HepG2 (cell line): ENCODE measurements around the gene EHD1. TPM values are rescaled to one million over a fixed set of nuclear protein-coding genes. Genes with fewer than 3 reads are reported as not detected.

Experiments
- AGO1 ChIP-seq: fragments of 200-400 bp; formaldehyde crosslinking; IDR thresholded peaks from 2 replicates; pipeline ENCODE4 v1.6.1; 2017; ENCODE audit warnings: mild to moderate bottlenecking, low read depth, low read length, moderate library complexity; ENCODE audit not compliant: poor library complexity, severe bottlenecking
- GATA4 ChIP-seq: sonication (generic); IDR thresholded peaks from 2 replicates; pipeline ENCODE4 v1.6.1; 2016; ENCODE audit warnings: antibody characterized with exemption, low read depth, borderline replicate concordance
- HHEX ChIP-seq: IDR thresholded peaks from 2 replicates; pipeline ENCODE4 v1.6.1; 2016; ENCODE audit warnings: control low read depth
- HOXA9 ChIP-seq: sonication (generic); formaldehyde crosslinking; IDR thresholded peaks from 2 replicates; pipeline ENCODE4 v1.8.1; 2022; ENCODE audit warnings: missing genetic modification reagents, mild to moderate bottlenecking, moderate library complexity, borderline replicate concordance
- KLF16 ChIP-seq, 2 experiments: sonication (generic) in 1 of 2; formaldehyde crosslinking in 1 of 2; IDR thresholded peaks; 2 replicates each; pipeline versions ENCODE4 v1.6.1 to v1.8.0; 2016 to 2023; ENCODE audit warnings: missing genetic modification reagents in 2 of 2, missing compliant biosample characterization in 1 of 2
- NFYC ChIP-seq: IDR thresholded peaks from 2 replicates; pipeline ENCODE4 v1.6.1; 2016; ENCODE audit warnings: missing genetic modification reagents, missing compliant biosample characterization
- POLR2AphosphoS2 ChIP-seq: IDR thresholded peaks from 2 replicates; pipeline ENCODE4 v1.6.1; 2011; ENCODE audit warnings: low read depth, low read length, improper control_type of control experiment
- SAP130 ChIP-seq: IDR thresholded peaks from 2 replicates; pipeline ENCODE4 v1.6.1; 2016; ENCODE audit warnings: low read depth
- SMAD3 ChIP-seq: sonication (generic); formaldehyde crosslinking; IDR thresholded peaks from 2 replicates; pipeline ENCODE4 v1.4.0; 2020; ENCODE audit warnings: missing genetic modification reagents
- SRSF9 ChIP-seq: fragments of 200-400 bp; formaldehyde crosslinking; IDR thresholded peaks from 2 replicates; pipeline ENCODE4 v1.6.1; 2018; ENCODE audit warnings: borderline replicate concordance, mild to moderate bottlenecking, low read depth, low read length; ENCODE audit not compliant: insufficient read depth, poor library complexity, severe bottlenecking
- SUZ12 ChIP-seq: fragments of 150-350 bp; IDR thresholded peaks from 2 replicates; pipeline ENCODE4 v1.6.1; 2014; ENCODE audit warnings: low read depth, low read length
- U2AF2 ChIP-seq: fragments of 200-400 bp; formaldehyde crosslinking; IDR thresholded peaks from 2 replicates; pipeline ENCODE4 v1.6.1; 2017; ENCODE audit warnings: low read depth, mild to moderate bottlenecking, low read length
- ZNF17 ChIP-seq: sonication (generic); formaldehyde crosslinking; IDR thresholded peaks from 2 replicates; pipeline ENCODE4 v1.5.0; 2020; ENCODE audit warnings: mild to moderate bottlenecking, missing genetic modification reagents
- ZNF207 ChIP-seq: fragments of 450-650 bp; IDR thresholded peaks from 2 replicates; pipeline ENCODE4 v1.6.1; 2016; ENCODE audit warnings: antibody characterized with exemption, borderline replicate concordance
- ZNF232 ChIP-seq: sonication (generic); formaldehyde crosslinking; IDR thresholded peaks from 2 replicates; pipeline ENCODE4 v1.4.0; 2020; ENCODE audit warnings: missing genetic modification reagents, borderline replicate concordance
- ZNF263 ChIP-seq: sonication (generic); formaldehyde crosslinking; IDR thresholded peaks from 2 replicates; pipeline ENCODE4 v1.4.0; 2020; ENCODE audit warnings: missing genetic modification reagents
- ZNF274 ChIP-seq: sonication (generic); formaldehyde crosslinking; IDR thresholded peaks from 2 replicates; pipeline ENCODE4 v1.5.1; 2020; ENCODE audit warnings: mild to moderate bottlenecking, missing genetic modification reagents
- ZNF441 ChIP-seq: sonication (generic); formaldehyde crosslinking; IDR thresholded peaks from 2 replicates; pipeline ENCODE4 v1.7.0; 2021; ENCODE audit warnings: missing genetic modification reagents, borderline replicate concordance
- ZNF570 ChIP-seq: sonication (generic); formaldehyde crosslinking; IDR thresholded peaks from 2 replicates; pipeline ENCODE4 v1.4.0; 2020; ENCODE audit warnings: mild to moderate bottlenecking, missing genetic modification reagents, borderline replicate concordance
- ZNF83 ChIP-seq: sonication (generic); formaldehyde crosslinking; IDR thresholded peaks from 2 replicates; pipeline ENCODE4 v1.4.0; 2020; ENCODE audit warnings: missing genetic modification reagents, mild to moderate bottlenecking, borderline replicate concordance
- ZNF878 ChIP-seq: sonication (generic); formaldehyde crosslinking; IDR thresholded peaks from 2 replicates; pipeline ENCODE4 v1.8.1; 2023; ENCODE audit warnings: mild to moderate bottlenecking, missing genetic modification reagents, moderate library complexity
- polyA plus RNA-seq, 8 experiments: library from polyadenylated mRNA; depleted of rRNA in 3 of 8; stranded (reverse) in 7 of 8; unstranded in 1 of 8; fragments of >200 nt; fragmentation: Illumina TruSeq in 4 of 8; extraction: Trizol in 4 of 8; gene quantifications; 2 replicates each; pipeline versions ENCODE4 v1.2.1 to v1.2.3, GENCODE V29; 2011 to 2016; ENCODE audit warnings: low read depth in 4 of 8, missing spikeins in 1 of 8, mixed read lengths in 1 of 8; ENCODE audit not compliant: insufficient read depth in 1 of 8
- total RNA-seq, 5 experiments: library from RNA; depleted of rRNA; stranded (reverse); fragments of >200 nt; fragmentation: Illumina TruSeq; extraction: Trizol; gene quantifications; 2 replicates each; pipeline ENCODE4 v1.2.3, GENCODE V29; 2016; ENCODE audit warnings: low read depth in 1 of 5
- TF ChIP-seq, protein P1 (sequence below): sonication (generic); formaldehyde crosslinking; IDR thresholded peaks from 2 replicates; pipeline ENCODE4 v1.4.0; 2020; ENCODE audit warnings: missing genetic modification reagents
- TF ChIP-seq, protein P2 (sequence below): sonication (generic); formaldehyde crosslinking; IDR thresholded peaks from 2 replicates; pipeline ENCODE4 v1.5.1; 2020; ENCODE audit warnings: missing genetic modification reagents, mild to moderate bottlenecking, borderline replicate concordance
- TF ChIP-seq, protein P3 (sequence below): sonication (generic); formaldehyde crosslinking; IDR thresholded peaks from 2 replicates; pipeline ENCODE4 v1.4.0; 2020; ENCODE audit warnings: missing genetic modification reagents

Gene EHD1
- total and polyA plus RNA-seq, 2 of the 13 experiments (the other 11 are each of a cell fraction or from before 2014, with no cell fraction given) = 23.6 to 26.6 TPM

DNA sequence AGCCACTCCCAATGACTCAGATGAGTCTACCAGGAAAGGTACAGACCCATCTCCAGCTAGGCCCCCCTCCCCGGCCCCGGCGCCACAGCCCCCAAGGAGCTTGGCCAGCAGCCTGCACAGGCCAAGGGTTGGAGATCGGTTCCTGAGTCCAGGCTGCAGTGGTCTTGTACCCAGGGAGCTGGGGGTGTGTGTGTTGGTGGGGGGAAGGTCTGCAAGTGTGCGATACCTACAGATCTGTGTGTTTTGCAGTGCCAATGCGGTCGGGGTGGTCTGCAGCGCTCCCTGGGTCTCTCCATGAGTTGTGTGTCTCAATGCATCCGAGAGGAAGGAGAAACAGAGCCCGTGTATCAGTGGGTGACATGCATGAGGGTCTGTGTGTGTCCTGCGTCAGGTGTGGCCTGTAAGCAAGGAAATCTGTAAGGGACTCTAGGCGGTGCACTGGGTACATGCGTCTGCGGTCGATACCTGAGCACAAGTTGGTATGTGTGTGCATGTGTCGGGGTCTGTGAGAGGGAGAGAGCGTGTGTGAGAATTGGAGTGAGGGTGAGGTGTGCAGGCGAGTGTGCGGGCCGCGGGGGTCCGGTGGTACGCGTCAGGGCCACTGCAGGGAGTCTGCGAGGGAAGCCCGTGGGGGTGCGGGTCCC is 34.6 kb downstream of the EHD1 start (continued):
- TF ChIP-seq, protein P1, sequence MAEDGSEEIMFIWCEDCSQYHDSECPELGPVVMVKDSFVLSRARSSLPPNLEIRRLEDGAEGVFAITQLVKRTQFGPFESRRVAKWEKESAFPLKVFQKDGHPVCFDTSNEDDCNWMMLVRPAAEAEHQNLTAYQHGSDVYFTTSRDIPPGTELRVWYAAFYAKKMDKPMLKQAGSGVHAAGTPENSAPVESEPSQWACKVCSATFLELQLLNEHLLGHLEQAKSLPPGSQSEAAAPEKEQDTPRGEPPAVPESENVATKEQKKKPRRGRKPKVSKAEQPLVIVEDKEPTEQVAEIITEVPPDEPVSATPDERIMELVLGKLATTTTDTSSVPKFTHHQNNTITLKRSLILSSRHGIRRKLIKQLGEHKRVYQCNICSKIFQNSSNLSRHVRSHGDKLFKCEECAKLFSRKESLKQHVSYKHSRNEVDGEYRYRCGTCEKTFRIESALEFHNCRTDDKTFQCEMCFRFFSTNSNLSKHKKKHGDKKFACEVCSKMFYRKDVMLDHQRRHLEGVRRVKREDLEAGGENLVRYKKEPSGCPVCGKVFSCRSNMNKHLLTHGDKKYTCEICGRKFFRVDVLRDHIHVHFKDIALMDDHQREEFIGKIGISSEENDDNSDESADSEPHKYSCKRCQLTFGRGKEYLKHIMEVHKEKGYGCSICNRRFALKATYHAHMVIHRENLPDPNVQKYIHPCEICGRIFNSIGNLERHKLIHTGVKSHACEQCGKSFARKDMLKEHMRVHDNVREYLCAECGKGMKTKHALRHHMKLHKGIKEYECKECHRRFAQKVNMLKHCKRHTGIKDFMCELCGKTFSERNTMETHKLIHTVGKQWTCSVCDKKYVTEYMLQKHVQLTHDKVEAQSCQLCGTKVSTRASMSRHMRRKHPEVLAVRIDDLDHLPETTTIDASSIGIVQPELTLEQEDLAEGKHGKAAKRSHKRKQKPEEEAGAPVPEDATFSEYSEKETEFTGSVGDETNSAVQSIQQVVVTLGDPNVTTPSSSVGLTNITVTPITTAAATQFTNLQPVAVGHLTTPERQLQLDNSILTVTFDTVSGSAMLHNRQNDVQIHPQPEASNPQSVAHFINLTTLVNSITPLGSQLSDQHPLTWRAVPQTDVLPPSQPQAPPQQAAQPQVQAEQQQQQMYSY = no peak
- TF ChIP-seq POLR2AphosphoS2 (no peak), ZNF207 (no peak), KLF16 (CRISPR knock-in tag; IDR thresholded peaks at IDR 0.05) (no peak), ZNF274 (CRISPR knock-in tag) (no peak), SMAD3 (CRISPR knock-in tag) (no peak), SRSF9 (no peak), ZNF878 (CRISPR knock-in tag) (no peak), ZNF83 (CRISPR knock-in tag) (no peak), GATA4 (no peak), HOXA9 (CRISPR knock-in tag) (0 out of 2 replicates have a peak, but pooled peaks have one; percentile 59), ZNF570 (CRISPR knock-in tag) (no peak), SUZ12 (no peak), ZNF17 (CRISPR knock-in tag) (no peak), ZNF263 (CRISPR knock-in tag) (no peak), ZNF232 (CRISPR knock-in tag) (no peak), ZNF441 (0 out of 2 replicates have a peak, but pooled peaks have one; percentile 25), AGO1 (peak; percentile 10), SAP130 (CRISPR knock-in tag) (no peak), U2AF2 (no peak), NFYC (CRISPR knock-in tag) (no peak), HHEX (CRISPR knock-in tag) (no peak)
- TF ChIP-seq, protein P2, sequence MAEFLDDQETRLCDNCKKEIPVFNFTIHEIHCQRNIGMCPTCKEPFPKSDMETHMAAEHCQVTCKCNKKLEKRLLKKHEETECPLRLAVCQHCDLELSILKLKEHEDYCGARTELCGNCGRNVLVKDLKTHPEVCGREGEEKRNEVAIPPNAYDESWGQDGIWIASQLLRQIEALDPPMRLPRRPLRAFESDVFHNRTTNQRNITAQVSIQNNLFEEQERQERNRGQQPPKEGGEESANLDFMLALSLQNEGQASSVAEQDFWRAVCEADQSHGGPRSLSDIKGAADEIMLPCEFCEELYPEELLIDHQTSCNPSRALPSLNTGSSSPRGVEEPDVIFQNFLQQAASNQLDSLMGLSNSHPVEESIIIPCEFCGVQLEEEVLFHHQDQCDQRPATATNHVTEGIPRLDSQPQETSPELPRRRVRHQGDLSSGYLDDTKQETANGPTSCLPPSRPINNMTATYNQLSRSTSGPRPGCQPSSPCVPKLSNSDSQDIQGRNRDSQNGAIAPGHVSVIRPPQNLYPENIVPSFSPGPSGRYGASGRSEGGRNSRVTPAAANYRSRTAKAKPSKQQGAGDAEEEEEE (CRISPR knock-in tag) = no peak
- TF ChIP-seq, protein P3, sequence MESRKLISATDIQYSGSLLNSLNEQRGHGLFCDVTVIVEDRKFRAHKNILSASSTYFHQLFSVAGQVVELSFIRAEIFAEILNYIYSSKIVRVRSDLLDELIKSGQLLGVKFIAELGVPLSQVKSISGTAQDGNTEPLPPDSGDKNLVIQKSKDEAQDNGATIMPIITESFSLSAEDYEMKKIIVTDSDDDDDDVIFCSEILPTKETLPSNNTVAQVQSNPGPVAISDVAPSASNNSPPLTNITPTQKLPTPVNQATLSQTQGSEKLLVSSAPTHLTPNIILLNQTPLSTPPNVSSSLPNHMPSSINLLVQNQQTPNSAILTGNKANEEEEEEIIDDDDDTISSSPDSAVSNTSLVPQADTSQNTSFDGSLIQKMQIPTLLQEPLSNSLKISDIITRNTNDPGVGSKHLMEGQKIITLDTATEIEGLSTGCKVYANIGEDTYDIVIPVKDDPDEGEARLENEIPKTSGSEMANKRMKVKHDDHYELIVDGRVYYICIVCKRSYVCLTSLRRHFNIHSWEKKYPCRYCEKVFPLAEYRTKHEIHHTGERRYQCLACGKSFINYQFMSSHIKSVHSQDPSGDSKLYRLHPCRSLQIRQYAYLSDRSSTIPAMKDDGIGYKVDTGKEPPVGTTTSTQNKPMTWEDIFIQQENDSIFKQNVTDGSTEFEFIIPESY (CRISPR knock-in tag) = no peak
